Aortic smooth muscle cell (primary cell): ENCODE measurements around the gene PIP. TPM values are rescaled to one million over a fixed set of nuclear protein-coding genes. Genes with fewer than 3 reads are reported as not detected.

Experiments
- total RNA-seq: library from RNA; depleted of rRNA; stranded (reverse); fragments of >200 nt; gene quantifications from 2 replicates; pipeline ENCODE4 v1.2.3, GENCODE V29; 2014

Gene PIP
- not detected in 2 replicates for total RNA-seq

GRCh38 chr7:143131781-143132180 lies at the start of gene PIP:
TSS of gene PIP (plus strand) at chr7:143132077. CDS start at chr7:143132117, 40 bp downstream.

GRCh38 chr7:143183024-143183423 lies 51.1 kb downstream of the PIP start, which contains the start of gene TAS2R39:
TSS of gene TAS2R39 (plus strand) at chr7:143183419. CDS start at chr7:143183419, 0 bp downstream.

Other genes with a start within 250 kb of the PIP start
- under 0.01 and 0.13 TPM in 2 replicates for gene TRPV6, start 246.3 kb upstream of the PIP start, total RNA-seq
- not detected in 2 replicates for gene TRPV5, start 198.3 kb upstream of the PIP start, total RNA-seq
- gene LLCFC1, start 192.6 kb upstream of the PIP start, total RNA-seq: not detected in 2 replicates
- not detected in 2 replicates for gene KEL, start 169.7 kb upstream of the PIP start, total RNA-seq
- not detected in 2 replicates for gene OR9A2, start 104.9 kb upstream of the PIP start, total RNA-seq
- gene OR6V1, start 79.7 kb upstream of the PIP start, total RNA-seq: not detected in 2 replicates
- not detected in 2 replicates for gene TAS2R39, start 51.3 kb downstream of the PIP start, total RNA-seq
- gene TAS2R40, start 90.0 kb downstream of the PIP start, total RNA-seq: not detected in 2 replicates
- 83.1 and 87.4 TPM in 2 replicates for gene GSTK1, start 131.4 kb downstream of the PIP start, total RNA-seq
- not detected in 2 replicates for gene TMEM139, start 152.9 kb downstream of the PIP start, total RNA-seq
- gene CASP2, start 156.3 kb downstream of the PIP start, total RNA-seq: 15.3 and 15.6 TPM in 2 replicates
- not detected in 2 replicates for gene CLCN1, start 184.0 kb downstream of the PIP start, total RNA-seq
- gene FAM131B, start 230.6 kb downstream of the PIP start, total RNA-seq: 1.6 and 2.0 TPM in 2 replicates
- 17.2 and 41.5 TPM in 2 replicates for gene ZYX, start 249.3 kb downstream of the PIP start, total RNA-seq